ENCODE results near the gene COL8A1.
A peak's percentile ranks its signal among the peaks of the same experiment; 100 is the strongest.

COL8A1 gene

DNA sequence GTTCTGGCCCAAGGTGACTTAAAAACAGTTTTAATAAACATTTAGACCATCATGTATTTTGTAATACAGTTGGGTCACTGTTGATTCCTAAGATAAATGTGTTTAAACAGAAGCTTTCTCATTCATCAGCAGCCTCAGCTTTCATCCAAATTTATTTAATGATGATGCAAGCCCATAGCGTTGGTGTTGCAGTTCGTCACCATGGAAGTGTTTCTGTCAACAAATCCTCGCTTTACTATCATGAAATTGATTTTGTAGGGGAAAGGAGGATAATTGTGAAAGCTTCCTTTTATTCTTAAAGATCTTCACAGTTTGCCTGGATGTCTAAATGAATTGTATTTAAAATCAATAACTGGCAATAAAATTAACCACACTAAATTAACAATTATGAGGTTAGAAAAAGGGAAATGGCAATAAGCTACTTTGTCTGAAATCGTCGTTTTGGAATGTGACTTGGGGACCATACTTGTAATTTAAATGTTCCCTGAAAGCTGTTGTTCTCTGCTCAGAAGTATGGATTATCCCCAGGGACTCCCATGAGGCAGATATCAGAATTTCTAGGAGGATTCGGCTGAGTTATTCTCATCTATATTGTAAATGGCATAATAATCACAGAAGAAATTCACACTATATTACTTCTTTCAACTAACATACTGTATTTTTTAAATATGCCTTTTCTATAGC, 208.2 kb downstream of the COL8A1 start:
- no peak overlapping the region for H2AK5ac ChIP-seq (ENCODE audit: low read length)
- no peak overlapping the region for H2BK5ac ChIP-seq (ENCODE audit: low read depth, low read length, poor library complexity)
- H3K9me3 ChIP-seq (ENCODE audit: insufficient read depth, low read depth, low read length), result no peaks in the 10 kb centered on the region
- H3K27ac ChIP-seq (ENCODE audit: low read depth, low read length), result no peak overlapping the region
- H2AFZ ChIP-seq (ENCODE audit: insufficient read depth, low read length, poor library complexity), result no peak overlapping the region
- peak in 1 of 2 donors; percentile 21 for DNase-seq
- no peak overlapping the region for H3K23ac ChIP-seq (ENCODE audit: low read length)
- H3K79me1 ChIP-seq (ENCODE audit: low read length), result no peaks in the 10 kb centered on the region
- no peak overlapping the region for H3K4me3 ChIP-seq (ENCODE audit: low read depth, low read length)
- H3K9ac ChIP-seq (ENCODE audit: low read length), result no peak overlapping the region
- no CpG with 5 or more reads among the region's 6 CpGs for WGBS (ENCODE audit: extremely low coverage, insufficient coverage, insufficient read length)
- no peak overlapping the region for H4K91ac ChIP-seq (ENCODE audit: low read depth, low read length)
- no peak overlapping the region for H2BK120ac ChIP-seq (ENCODE audit: insufficient read depth, low read length, poor library complexity)
- no peak overlapping the region for H3K4ac ChIP-seq (ENCODE audit: low read depth, low read length)
- H3K79me2 ChIP-seq (ENCODE audit: control insufficient read depth, insufficient read depth, low read length, poor library complexity), result no peaks in the 10 kb centered on the region
- no peaks in the 10 kb centered on the region for H3K27me3 ChIP-seq (ENCODE audit: insufficient read depth, low read length)
- no peak overlapping the region for H2BK12ac ChIP-seq (ENCODE audit: low read length)
- no peaks in the 10 kb centered on the region for H3K4me1 ChIP-seq (ENCODE audit: control insufficient read depth in 1 of 2, insufficient read depth in 2 of 2, low read length in 2 of 2)
- peaks cover 3 to 11% of the 10 kb centered on the region in 2 experiments for H3K36me3 ChIP-seq (ENCODE audit: control insufficient read depth in 1 of 2, insufficient read depth in 2 of 2, low read length in 2 of 2)
- no peak overlapping the region for H3K18ac ChIP-seq (ENCODE audit: low read length)
- H4K8ac ChIP-seq (ENCODE audit: low read depth, low read length), result no peak overlapping the region
- no peak overlapping the region for H3K4me2 ChIP-seq (ENCODE audit: low read length)
- H3K14ac ChIP-seq (ENCODE audit: low read length), result no peak overlapping the region
- no peak overlapping the region for H4K12ac ChIP-seq (ENCODE audit: low read depth, low read length)

DNA sequence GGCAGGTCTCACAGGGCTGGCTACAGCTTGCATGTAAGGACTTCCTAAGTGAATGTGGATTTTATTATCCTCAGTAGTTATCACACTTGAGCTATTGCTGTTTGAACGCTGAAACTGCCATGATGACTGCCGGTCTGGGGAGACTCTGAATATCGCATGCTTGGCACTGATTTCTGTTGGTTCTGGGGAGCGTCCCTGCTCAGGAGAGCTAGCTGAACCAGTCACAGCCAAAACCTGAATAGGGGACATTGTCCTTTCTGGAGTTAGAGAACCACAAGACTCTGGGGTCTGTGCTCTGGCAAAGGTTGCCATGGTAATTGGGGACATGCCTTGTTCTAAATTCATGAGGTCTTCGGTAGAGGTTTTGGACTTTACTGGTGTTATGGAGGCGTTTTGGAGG, 210.0 kb downstream of the COL8A1 start:
- Histone ChIP-seq H4K12ac (ENCODE audit: low read depth, low read length) (no peak overlapping the region), H2BK5ac (ENCODE audit: low read depth, low read length, poor library complexity) (no peak overlapping the region), H3K4me2 (ENCODE audit: low read length) (no peak overlapping the region), H3K27ac (ENCODE audit: low read depth, low read length) (no peak overlapping the region), H3K27me3 (ENCODE audit: insufficient read depth, low read length) (no peaks in the 10 kb centered on the region), H3K18ac (ENCODE audit: low read length) (no peak overlapping the region), H3K4ac (ENCODE audit: low read depth, low read length) (no peak overlapping the region), H3K36me3 (ENCODE audit: control insufficient read depth in 1 of 2, insufficient read depth in 2 of 2, low read length in 2 of 2) (peaks cover 3 to 11% of the 10 kb centered on the region in 2 experiments), H3K9ac (ENCODE audit: low read length) (no peak overlapping the region), H3K79me1 (ENCODE audit: low read length) (no peaks in the 10 kb centered on the region), H3K4me1 (ENCODE audit: control insufficient read depth in 1 of 2, insufficient read depth in 2 of 2, low read length in 2 of 2) (no peaks in the 10 kb centered on the region), H3K23ac (ENCODE audit: low read length) (no peak overlapping the region), H3K79me2 (ENCODE audit: control insufficient read depth, insufficient read depth, low read length, poor library complexity) (no peaks in the 10 kb centered on the region), H2AFZ (ENCODE audit: insufficient read depth, low read length, poor library complexity) (no peak overlapping the region), H2BK12ac (ENCODE audit: low read length) (no peak overlapping the region), H3K14ac (ENCODE audit: low read length) (no peak overlapping the region), H4K91ac (ENCODE audit: low read depth, low read length) (no peak overlapping the region), H3K4me3 (ENCODE audit: low read depth, low read length) (no peak overlapping the region), H3K9me3 (ENCODE audit: insufficient read depth, low read depth, low read length) (no peaks in the 10 kb centered on the region), H4K8ac (ENCODE audit: low read depth, low read length) (no peak overlapping the region), H2BK120ac (ENCODE audit: insufficient read depth, low read length, poor library complexity) (no peak overlapping the region), H2AK5ac (ENCODE audit: low read length) (no peak overlapping the region)
- no peak for DNase-seq
- no CpG with 5 or more reads among the region's 6 CpGs for WGBS (ENCODE audit: extremely low coverage, insufficient coverage, insufficient read length)
